ENCODE measurements around the gene JAK1. TPM values are rescaled to one million over a fixed set of nuclear protein-coding genes. Genes with fewer than 3 reads are reported as not detected.

JAK1 gene
- polyA plus RNA-seq, 1 donor from 2014 or later, result 26.8 TPM

DNA sequence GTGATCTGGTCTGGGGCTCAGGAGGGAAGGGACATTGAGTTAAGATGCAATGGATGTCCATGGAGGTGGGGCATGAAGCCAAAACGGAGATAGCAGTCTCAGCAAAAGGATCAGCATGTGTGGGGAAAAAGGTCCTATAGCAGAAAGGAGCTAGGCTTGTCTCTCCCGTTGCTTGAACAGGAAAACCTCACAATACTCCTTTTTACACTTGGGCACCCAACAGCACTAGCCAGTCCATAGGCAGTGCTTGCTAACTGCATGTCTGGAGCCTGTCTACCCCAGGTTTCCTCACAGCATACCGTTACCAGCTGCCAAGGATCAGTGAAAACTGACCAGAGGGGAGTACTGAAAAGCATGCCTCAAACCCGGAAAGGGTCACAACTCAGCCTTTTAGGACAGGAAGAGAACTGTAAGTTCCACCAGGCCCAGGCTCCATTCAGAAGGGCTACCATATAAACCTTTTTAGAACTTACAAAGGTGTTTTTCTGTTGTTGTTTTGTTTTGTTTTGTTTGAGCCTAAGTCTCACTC is 78.6 kb downstream of the JAK1 start:
- Histone ChIP-seq H3K79me2 (replicated peaks; ENCODE audit: insufficient read depth, low read length) (no peaks in the 10 kb centered on the region), H3K36me3 (ENCODE audit: insufficient read depth, low read length) (no peaks in the 10 kb centered on the region), H3F3A (ENCODE audit: insufficient read depth, low read length, poor library complexity, severe bottlenecking) (no peaks in the 10 kb centered on the region), H3K27me3 (ENCODE audit: insufficient read depth, low read depth, low read length) (no peaks in the 10 kb centered on the region), H3K27ac (ENCODE audit: low read length) (no peak overlapping the region), H3K9me3 (ENCODE audit: low read length) (no peaks in the 10 kb centered on the region), H4K20me1 (ENCODE audit: insufficient read depth) (no peaks in the 10 kb centered on the region), H3K4me2 (ENCODE audit: low read length) (no peak overlapping the region), H3K4me3 (ENCODE audit: low read length) (no peak overlapping the region), H2AFZ (ENCODE audit: low read depth, low read length) (no peak overlapping the region), H3K9ac (ENCODE audit: low read length) (no peak overlapping the region), H3K9me2 (ENCODE audit: insufficient read depth, low read length) (no peaks in the 10 kb centered on the region)
- TF ChIP-seq, protein P1, sequence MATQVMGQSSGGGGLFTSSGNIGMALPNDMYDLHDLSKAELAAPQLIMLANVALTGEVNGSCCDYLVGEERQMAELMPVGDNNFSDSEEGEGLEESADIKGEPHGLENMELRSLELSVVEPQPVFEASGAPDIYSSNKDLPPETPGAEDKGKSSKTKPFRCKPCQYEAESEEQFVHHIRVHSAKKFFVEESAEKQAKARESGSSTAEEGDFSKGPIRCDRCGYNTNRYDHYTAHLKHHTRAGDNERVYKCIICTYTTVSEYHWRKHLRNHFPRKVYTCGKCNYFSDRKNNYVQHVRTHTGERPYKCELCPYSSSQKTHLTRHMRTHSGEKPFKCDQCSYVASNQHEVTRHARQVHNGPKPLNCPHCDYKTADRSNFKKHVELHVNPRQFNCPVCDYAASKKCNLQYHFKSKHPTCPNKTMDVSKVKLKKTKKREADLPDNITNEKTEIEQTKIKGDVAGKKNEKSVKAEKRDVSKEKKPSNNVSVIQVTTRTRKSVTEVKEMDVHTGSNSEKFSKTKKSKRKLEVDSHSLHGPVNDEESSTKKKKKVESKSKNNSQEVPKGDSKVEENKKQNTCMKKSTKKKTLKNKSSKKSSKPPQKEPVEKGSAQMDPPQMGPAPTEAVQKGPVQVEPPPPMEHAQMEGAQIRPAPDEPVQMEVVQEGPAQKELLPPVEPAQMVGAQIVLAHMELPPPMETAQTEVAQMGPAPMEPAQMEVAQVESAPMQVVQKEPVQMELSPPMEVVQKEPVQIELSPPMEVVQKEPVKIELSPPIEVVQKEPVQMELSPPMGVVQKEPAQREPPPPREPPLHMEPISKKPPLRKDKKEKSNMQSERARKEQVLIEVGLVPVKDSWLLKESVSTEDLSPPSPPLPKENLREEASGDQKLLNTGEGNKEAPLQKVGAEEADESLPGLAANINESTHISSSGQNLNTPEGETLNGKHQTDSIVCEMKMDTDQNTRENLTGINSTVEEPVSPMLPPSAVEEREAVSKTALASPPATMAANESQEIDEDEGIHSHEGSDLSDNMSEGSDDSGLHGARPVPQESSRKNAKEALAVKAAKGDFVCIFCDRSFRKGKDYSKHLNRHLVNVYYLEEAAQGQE (IDR thresholded peaks at IDR 0.05; ENCODE audit: borderline replicate concordance), result no peak
- TF ChIP-seq POLR2AphosphoS5 (IDR thresholded peaks at IDR 0.05) (no peak), EZH2 (IDR thresholded peaks at IDR 0.05; ENCODE audit: borderline replicate concordance, insufficient read depth, low read length, poor library complexity, severe bottlenecking) (no peak), SMC3 (conservative IDR thresholded peaks at IDR 0.05; ENCODE audit: poor library complexity) (no peak), EP300 (conservative IDR thresholded peaks at IDR 0.05; ENCODE audit: poor library complexity, severe bottlenecking) (no peak), MXI1 (conservative IDR thresholded peaks at IDR 0.05; ENCODE audit: poor library complexity, severe bottlenecking) (no peak), TAF1 (IDR thresholded peaks at IDR 0.05; ENCODE audit: low read depth) (no peak), RAD21 (conservative IDR thresholded peaks at IDR 0.05) (no peak)
- TF ChIP-seq, protein P2, sequence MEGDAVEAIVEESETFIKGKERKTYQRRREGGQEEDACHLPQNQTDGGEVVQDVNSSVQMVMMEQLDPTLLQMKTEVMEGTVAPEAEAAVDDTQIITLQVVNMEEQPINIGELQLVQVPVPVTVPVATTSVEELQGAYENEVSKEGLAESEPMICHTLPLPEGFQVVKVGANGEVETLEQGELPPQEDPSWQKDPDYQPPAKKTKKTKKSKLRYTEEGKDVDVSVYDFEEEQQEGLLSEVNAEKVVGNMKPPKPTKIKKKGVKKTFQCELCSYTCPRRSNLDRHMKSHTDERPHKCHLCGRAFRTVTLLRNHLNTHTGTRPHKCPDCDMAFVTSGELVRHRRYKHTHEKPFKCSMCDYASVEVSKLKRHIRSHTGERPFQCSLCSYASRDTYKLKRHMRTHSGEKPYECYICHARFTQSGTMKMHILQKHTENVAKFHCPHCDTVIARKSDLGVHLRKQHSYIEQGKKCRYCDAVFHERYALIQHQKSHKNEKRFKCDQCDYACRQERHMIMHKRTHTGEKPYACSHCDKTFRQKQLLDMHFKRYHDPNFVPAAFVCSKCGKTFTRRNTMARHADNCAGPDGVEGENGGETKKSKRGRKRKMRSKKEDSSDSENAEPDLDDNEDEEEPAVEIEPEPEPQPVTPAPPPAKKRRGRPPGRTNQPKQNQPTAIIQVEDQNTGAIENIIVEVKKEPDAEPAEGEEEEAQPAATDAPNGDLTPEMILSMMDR (IDR thresholded peaks at IDR 0.05; ENCODE audit: poor library complexity, severe bottlenecking), result no peak

DNA sequence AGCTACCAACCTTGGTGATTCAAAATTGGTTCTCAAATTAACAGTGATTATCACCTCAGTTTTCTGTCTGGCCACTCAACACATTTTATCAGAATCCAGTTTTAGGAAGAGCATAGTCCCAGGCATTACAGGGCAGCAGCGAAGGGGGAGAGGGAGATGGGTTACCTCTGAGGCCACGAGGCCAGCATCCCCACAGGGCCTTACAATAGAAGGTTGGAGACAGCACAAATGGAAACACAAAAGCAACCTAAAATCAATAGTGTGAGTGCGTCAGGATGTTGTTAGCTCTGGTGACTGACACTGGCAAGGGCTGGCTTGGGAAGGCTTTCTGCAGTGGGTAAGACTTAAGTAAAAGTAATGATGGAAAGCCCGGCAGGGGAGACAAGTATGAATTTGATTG is 79.5 kb downstream of the JAK1 start:
- Histone ChIP-seq H2AFZ (ENCODE audit: low read depth, low read length) (no peak overlapping the region), H3F3A (ENCODE audit: insufficient read depth, low read length, poor library complexity, severe bottlenecking) (no peaks in the 10 kb centered on the region), H3K9ac (ENCODE audit: low read length) (no peak overlapping the region), H3K9me3 (ENCODE audit: low read length) (no peaks in the 10 kb centered on the region), H3K27ac (ENCODE audit: low read length) (no peak overlapping the region), H3K4me3 (ENCODE audit: low read length) (no peak overlapping the region), H4K20me1 (ENCODE audit: insufficient read depth) (no peaks in the 10 kb centered on the region), H3K4me2 (ENCODE audit: low read length) (no peak overlapping the region), H3K27me3 (ENCODE audit: insufficient read depth, low read depth, low read length) (no peaks in the 10 kb centered on the region), H3K9me2 (ENCODE audit: insufficient read depth, low read length) (no peaks in the 10 kb centered on the region), H3K36me3 (ENCODE audit: insufficient read depth, low read length) (no peaks in the 10 kb centered on the region), H3K79me2 (replicated peaks; ENCODE audit: insufficient read depth, low read length) (no peaks in the 10 kb centered on the region)
- TF ChIP-seq SMC3 (conservative IDR thresholded peaks at IDR 0.05; ENCODE audit: poor library complexity) (no peak), EP300 (conservative IDR thresholded peaks at IDR 0.05; ENCODE audit: poor library complexity, severe bottlenecking) (no peak), MXI1 (conservative IDR thresholded peaks at IDR 0.05; ENCODE audit: poor library complexity, severe bottlenecking) (no peak), RAD21 (conservative IDR thresholded peaks at IDR 0.05) (no peak), POLR2AphosphoS5 (IDR thresholded peaks at IDR 0.05) (no peak), EZH2 (IDR thresholded peaks at IDR 0.05; ENCODE audit: borderline replicate concordance, insufficient read depth, low read length, poor library complexity, severe bottlenecking) (no peak), TAF1 (IDR thresholded peaks at IDR 0.05; ENCODE audit: low read depth) (no peak)
- TF ChIP-seq, protein P1 (IDR thresholded peaks at IDR 0.05; ENCODE audit: borderline replicate concordance), result no peak
- TF ChIP-seq, protein P2 (IDR thresholded peaks at IDR 0.05; ENCODE audit: poor library complexity, severe bottlenecking), result no peak
